ENCODE measurements around the gene CDH26.

- no peak for TF ChIP-seq CEBPB (IDR thresholded peaks at IDR 0.05)
- TF ChIP-seq CREB1 (IDR thresholded peaks at IDR 0.05; ENCODE audit: low read depth) = no peak
- TF ChIP-seq, protein P1, sequence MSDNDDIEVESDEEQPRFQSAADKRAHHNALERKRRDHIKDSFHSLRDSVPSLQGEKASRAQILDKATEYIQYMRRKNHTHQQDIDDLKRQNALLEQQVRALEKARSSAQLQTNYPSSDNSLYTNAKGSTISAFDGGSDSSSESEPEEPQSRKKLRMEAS (IDR thresholded peaks at IDR 0.05) = no peak
- TF ChIP-seq, protein P2, sequence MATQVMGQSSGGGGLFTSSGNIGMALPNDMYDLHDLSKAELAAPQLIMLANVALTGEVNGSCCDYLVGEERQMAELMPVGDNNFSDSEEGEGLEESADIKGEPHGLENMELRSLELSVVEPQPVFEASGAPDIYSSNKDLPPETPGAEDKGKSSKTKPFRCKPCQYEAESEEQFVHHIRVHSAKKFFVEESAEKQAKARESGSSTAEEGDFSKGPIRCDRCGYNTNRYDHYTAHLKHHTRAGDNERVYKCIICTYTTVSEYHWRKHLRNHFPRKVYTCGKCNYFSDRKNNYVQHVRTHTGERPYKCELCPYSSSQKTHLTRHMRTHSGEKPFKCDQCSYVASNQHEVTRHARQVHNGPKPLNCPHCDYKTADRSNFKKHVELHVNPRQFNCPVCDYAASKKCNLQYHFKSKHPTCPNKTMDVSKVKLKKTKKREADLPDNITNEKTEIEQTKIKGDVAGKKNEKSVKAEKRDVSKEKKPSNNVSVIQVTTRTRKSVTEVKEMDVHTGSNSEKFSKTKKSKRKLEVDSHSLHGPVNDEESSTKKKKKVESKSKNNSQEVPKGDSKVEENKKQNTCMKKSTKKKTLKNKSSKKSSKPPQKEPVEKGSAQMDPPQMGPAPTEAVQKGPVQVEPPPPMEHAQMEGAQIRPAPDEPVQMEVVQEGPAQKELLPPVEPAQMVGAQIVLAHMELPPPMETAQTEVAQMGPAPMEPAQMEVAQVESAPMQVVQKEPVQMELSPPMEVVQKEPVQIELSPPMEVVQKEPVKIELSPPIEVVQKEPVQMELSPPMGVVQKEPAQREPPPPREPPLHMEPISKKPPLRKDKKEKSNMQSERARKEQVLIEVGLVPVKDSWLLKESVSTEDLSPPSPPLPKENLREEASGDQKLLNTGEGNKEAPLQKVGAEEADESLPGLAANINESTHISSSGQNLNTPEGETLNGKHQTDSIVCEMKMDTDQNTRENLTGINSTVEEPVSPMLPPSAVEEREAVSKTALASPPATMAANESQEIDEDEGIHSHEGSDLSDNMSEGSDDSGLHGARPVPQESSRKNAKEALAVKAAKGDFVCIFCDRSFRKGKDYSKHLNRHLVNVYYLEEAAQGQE (IDR thresholded peaks at IDR 0.05; ENCODE audit: low read depth) = no peak
- no peak for TF ChIP-seq TEAD4 (IDR thresholded peaks at IDR 0.05)
These were observed 51.1 kb downstream of the CDH26 start for GRCh38 chr20:60009318-60009717.

All from Ishikawa (cell line).